ENCODE measurements around the gene PIP4K2A.
"Not testable (repeated sequence)": the region's sequence is repeated elsewhere in the genome, so short reads cannot be mapped to it uniquely, and the experiment has no call there.

The PIP4K2A gene

GRCh38 chr10:22718659-22719058, 4.3 kb upstream of the PIP4K2A start:
- DNase-seq: not testable (repeated sequence)

GRCh38 chr10:22717728-22718127, 3.4 kb upstream of the PIP4K2A start:
- no peak for DNase-seq

GRCh38 chr10:22716943-22717342, 2.6 kb upstream of the PIP4K2A start:
- DNase-seq: no peak

GRCh38 chr10:22715290-22715625, 880 bp upstream of the PIP4K2A start:
- no peak for DNase-seq

- DNase-seq: no peak
These were observed 412 bp downstream of the PIP4K2A start for GRCh38 chr10:22713853-22714478.

GRCh38 chr10:22712956-22713852, 1.2 kb downstream of the PIP4K2A start:
- DNase-seq: no peak

GRCh38 chr10:22712211-22712955, 2.0 kb downstream of the PIP4K2A start:
- no peak for DNase-seq

- no peak for DNase-seq
These were observed 3.0 kb downstream of the PIP4K2A start for GRCh38 chr10:22711373-22711772.

GRCh38 chr10:22710139-22710745, 4.1 kb downstream of the PIP4K2A start:
- no peak for DNase-seq

- no peak for DNase-seq
These were observed 5.6 kb downstream of the PIP4K2A start for GRCh38 chr10:22708772-22709171.

GRCh38 chr10:22705527-22705926, 8.9 kb downstream of the PIP4K2A start:
- DNase-seq: no peak

GRCh38 chr10:22704942-22705341, 9.4 kb downstream of the PIP4K2A start:
- no peak for DNase-seq

GRCh38 chr10:22704471-22704911, 9.9 kb downstream of the PIP4K2A start:
- DNase-seq: no peak

- no peak for DNase-seq
These were observed 12.0 kb downstream of the PIP4K2A start for GRCh38 chr10:22702348-22702747.

GRCh38 chr10:22701132-22701826, 13.1 kb downstream of the PIP4K2A start:
- DNase-seq: no peak

GRCh38 chr10:22700489-22700888, 13.9 kb downstream of the PIP4K2A start:
- peak; percentile 46 for DNase-seq

- DNase-seq: no peak
These were observed 14.4 kb downstream of the PIP4K2A start for GRCh38 chr10:22699976-22700375.

- DNase-seq: no peak
These were observed 15.4 kb downstream of the PIP4K2A start for GRCh38 chr10:22698941-22699440.

GRCh38 chr10:22697800-22698199, 16.6 kb downstream of the PIP4K2A start:
- no peak for DNase-seq

GRCh38 chr10:22697101-22697500, 17.3 kb downstream of the PIP4K2A start:
- no peak for DNase-seq

GRCh38 chr10:22693860-22694259, 20.5 kb downstream of the PIP4K2A start:
- DNase-seq: no peak

GRCh38 chr10:22693371-22693784, 21.0 kb downstream of the PIP4K2A start:
- no peak for DNase-seq

Measured in NCI-H774 (cell line).